Right lobe of liver (tissue), 4 donors: ENCODE data around the gene IL12B.

Source experiments
- CTCF ChIP-seq, 4 donors: fragments of 200-600 bp in 3 of 4; fragments of 450-650 bp in 1 of 4; IDR thresholded peaks; one replicate each; pipeline versions ENCODE4 v1.5.1 to v1.8.0; 2016 to 2022; ENCODE audit warnings: antibody characterized with exemption in 4 of 4, mild to moderate bottlenecking in 2 of 4
- POLR2A ChIP-seq: fragments of 450-650 bp; IDR thresholded peaks from one replicate; pipeline ENCODE4 v1.6.1; 2017; ENCODE audit warnings: antibody characterized with exemption, mild to moderate bottlenecking
- donor health status: DM: no; HTN: no; CAD: no.
- donor health status: DM: no; HTN: no; CAD: no.
- donor health status: DM: no; HTN: yes; CAD: no.

- no peak for TF ChIP-seq POLR2A
- no peak for TF ChIP-seq CTCF (IDR thresholded peaks at IDR 0.05)
Measured at GRCh38 chr5:159362220-159362619, 31.9 kb upstream of the IL12B start.
